Osteocyte (in vitro differentiated cells): Measurements from ENCODE around the gene TDRD3. TPM values are rescaled to one million over a fixed set of nuclear protein-coding genes. Genes with fewer than 3 reads are reported as not detected.

Source experiments
- DNase-seq: peaks from one replicate; pipeline ENCODE4 v3.0.0; 2021; ENCODE audit warnings: mixed read lengths; ENCODE audit not compliant: unreplicated experiment; ENCODE audit errors: extremely low spot score
- H3K27ac Mint-ChIP-seq: one replicate; pipeline ENCODE4 v1.8.0; 2021; ENCODE audit warnings: mild to moderate bottlenecking, mixed read lengths; ENCODE audit not compliant: unreplicated experiment
- H3K27me3 Mint-ChIP-seq: one replicate; pipeline ENCODE4 v1.8.0; 2021; ENCODE audit warnings: mixed read lengths; ENCODE audit not compliant: unreplicated experiment
- H3K36me3 Mint-ChIP-seq: one replicate; pipeline ENCODE4 v1.8.0; 2021; ENCODE audit warnings: mixed read lengths; ENCODE audit not compliant: unreplicated experiment
- H3K4me1 Mint-ChIP-seq: one replicate; pipeline ENCODE4 v1.8.0; 2021; ENCODE audit warnings: mixed read lengths; ENCODE audit not compliant: unreplicated experiment
- H3K4me3 Mint-ChIP-seq: one replicate; pipeline ENCODE4 v1.8.0; 2021; ENCODE audit warnings: mild to moderate bottlenecking, moderate library complexity, mixed read lengths; ENCODE audit not compliant: unreplicated experiment
- H3K9me3 Mint-ChIP-seq: one replicate; pipeline ENCODE4 v1.8.0; 2021; ENCODE audit warnings: mixed read lengths; ENCODE audit not compliant: unreplicated experiment
- CTCF ChIP-seq: fragments of 200-600 bp; sonication (generic); IDR thresholded peaks from 2 replicates; pipeline ENCODE4 v1.5.0; 2021; ENCODE audit warnings: antibody characterized with exemption, mild to moderate bottlenecking, moderate library complexity
- total RNA-seq: library from RNA; stranded (reverse); gene quantifications from 2 replicates; pipeline ENCODE4 v1.2.1, GENCODE V29; 2021

The TDRD3 gene
- total RNA-seq, 1 donor from 2014 or later = 27.6 TPM

DNA sequence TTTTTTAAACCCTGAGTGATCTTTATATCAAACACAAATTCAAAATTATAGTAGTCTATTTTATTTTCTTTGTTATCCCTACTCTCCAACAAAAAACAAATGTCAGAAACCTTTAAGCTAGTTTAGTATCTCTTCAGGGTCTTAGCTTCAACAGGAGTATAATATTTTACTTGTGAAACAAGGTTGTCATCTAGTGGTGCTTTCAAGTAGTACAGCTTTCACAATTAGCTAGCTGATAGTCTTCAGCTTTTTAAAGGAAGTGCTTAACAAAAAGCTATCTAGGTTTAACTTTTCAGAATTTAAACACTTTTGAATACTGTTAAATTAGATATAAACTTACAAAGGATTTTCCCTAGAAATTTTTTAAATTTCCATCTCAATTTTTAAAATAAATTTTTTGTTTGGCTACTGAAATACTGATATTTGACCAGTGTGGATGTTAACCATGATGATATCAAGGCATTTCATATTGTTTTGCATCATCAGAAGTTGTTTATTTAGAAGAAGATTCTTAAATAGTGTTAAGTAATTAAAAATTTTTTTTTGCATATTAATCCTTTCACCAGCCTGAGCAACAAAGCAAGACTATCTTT is 34.2 kb downstream of the TDRD3 start:
- no peak for DNase-seq
- Mint-ChIP-seq H3K36me3 (peaks cover 5% of the 10 kb centered on the region), H3K4me3 (no peak overlapping the region), H3K9me3 (peaks cover 4% of the 10 kb centered on the region), H3K4me1 (no peaks in the 10 kb centered on the region), H3K27me3 (no peaks in the 10 kb centered on the region), H3K27ac (no peak overlapping the region)
- peak; percentile 82 for TF ChIP-seq CTCF

- peaks cover 10% of the 10 kb centered on the region for H3K9me3 Mint-ChIP-seq
- no peak for DNase-seq
- H3K27me3 Mint-ChIP-seq = no peaks in the 10 kb centered on the region
- H3K4me3 Mint-ChIP-seq = no peak overlapping the region
- no peaks in the 10 kb centered on the region for H3K4me1 Mint-ChIP-seq
- TF ChIP-seq CTCF = no peak
- peaks cover 4% of the 10 kb centered on the region for H3K36me3 Mint-ChIP-seq
- H3K27ac Mint-ChIP-seq = no peak overlapping the region
Measured at GRCh38 chr13:60433505-60433904, 36.5 kb downstream of the TDRD3 start.

DNA sequence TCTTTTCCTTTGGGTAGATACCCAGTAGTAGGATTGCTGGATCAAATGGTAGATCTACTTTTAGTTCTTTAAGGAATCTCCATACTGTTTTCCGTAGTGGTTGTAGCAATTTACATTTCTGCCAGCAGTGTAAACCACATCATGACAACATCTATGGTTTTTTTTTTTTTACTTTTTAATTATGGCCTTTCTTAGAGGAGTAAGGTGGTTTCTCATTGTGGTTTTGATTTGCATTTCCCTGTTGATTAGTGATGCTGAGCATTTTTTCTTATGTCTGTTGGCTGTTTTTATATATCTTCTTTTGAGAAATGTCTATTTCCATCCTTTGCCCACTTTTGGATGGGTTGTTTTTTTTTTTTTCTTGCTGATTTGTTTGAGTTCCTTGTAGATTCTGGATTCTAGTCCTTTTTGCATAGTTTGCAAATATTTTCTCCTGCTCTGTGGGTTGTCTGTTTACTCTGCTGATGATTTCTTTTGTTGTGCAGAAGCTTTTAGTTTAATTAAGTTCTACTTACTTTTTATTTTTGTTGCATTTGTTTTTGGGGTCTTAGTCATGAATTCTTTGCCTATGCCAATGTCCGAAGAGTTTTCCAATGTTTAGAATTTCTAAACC is 38.8 kb downstream of the TDRD3 start:
- no peak for DNase-seq
- Mint-ChIP-seq H3K4me3 (no peak overlapping the region), H3K27ac (no peak overlapping the region), H3K4me1 (no peaks in the 10 kb centered on the region), H3K27me3 (no peaks in the 10 kb centered on the region), H3K9me3 (peaks cover 10% of the 10 kb centered on the region), H3K36me3 (peaks cover 4% of the 10 kb centered on the region)
- no peak for TF ChIP-seq CTCF

- Mint-ChIP-seq H3K36me3 (peaks cover 4% of the 10 kb centered on the region), H3K4me1 (peaks cover 4% of the 10 kb centered on the region), H3K27ac (no peak overlapping the region), H3K4me3 (no peak overlapping the region), H3K27me3 (no peaks in the 10 kb centered on the region), H3K9me3 (peaks cover 10% of the 10 kb centered on the region)
- TF ChIP-seq CTCF = no peak
- DNase-seq = no peak
Measured at GRCh38 chr13:60439201-60439600, 42.2 kb downstream of the TDRD3 start.

DNA sequence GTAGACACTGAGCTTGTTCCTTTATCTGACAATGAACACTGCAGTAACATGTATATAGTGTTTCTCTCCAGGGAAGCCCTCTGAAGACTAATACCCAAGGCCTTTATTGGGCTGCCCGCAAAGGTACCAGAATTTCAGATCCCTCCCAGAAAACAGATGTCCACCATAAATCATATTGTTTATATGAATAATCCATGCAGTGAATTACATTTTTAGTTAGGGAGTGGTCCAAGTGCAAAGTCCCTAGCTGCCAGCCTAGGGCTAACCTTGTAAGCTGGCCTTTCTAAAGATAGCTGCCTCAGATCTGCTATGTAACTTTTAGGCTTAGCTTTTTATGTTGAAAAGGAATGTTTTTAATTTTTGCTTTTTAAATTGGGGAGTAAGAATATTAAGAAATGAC is 44.7 kb downstream of the TDRD3 start:
- Mint-ChIP-seq H3K27me3 (no peaks in the 10 kb centered on the region), H3K4me1 (peaks cover 4% of the 10 kb centered on the region), H3K9me3 (peaks cover under 1% of the 10 kb centered on the region), H3K36me3 (peaks cover 3% of the 10 kb centered on the region), H3K27ac (no peak overlapping the region), H3K4me3 (no peak overlapping the region)
- no peak for TF ChIP-seq CTCF
- DNase-seq = no peak
